Right lobe of liver (tissue), 6 donors: ENCODE results near the gene ACOT13. TPM values are rescaled to one million over a fixed set of nuclear protein-coding genes. Genes with fewer than 3 reads are reported as not detected.
"Not testable (repeated sequence)": the region's sequence is repeated elsewhere in the genome, so short reads cannot be mapped to it uniquely, and the experiment has no call there.

Experiments used
- ATAC-seq, 4 donors: fragments of 200-7000 bp; cut with Tn5 transposase; one replicate each; pipeline ENCODE4 v1.9.1; 2020; ENCODE audit warnings: mild to moderate bottlenecking in 4 of 4, moderate library complexity in 4 of 4
- DNase-seq, 3 donors: peaks; one replicate each; pipeline ENCODE4 v3.0.0-alpha.2; 2020
- H3K27ac ChIP-seq, 3 donors: fragments of 200-600 bp; one replicate each; pipeline ENCODE4 v1.8.0; 2022
- H3K27me3 ChIP-seq, 2 donors: fragments of 200-600 bp; one replicate each; pipeline ENCODE4 v1.8.0; 2022
- H3K36me3 ChIP-seq, 4 donors: fragments of 200-600 bp; sonication (generic) in 1 of 4; one replicate each; pipeline versions ENCODE4 v1.5.1 to v1.8.0; 2017 to 2022; ENCODE audit warnings: control low read depth in 1 of 4
- H3K4me1 ChIP-seq, 4 donors: fragments of 200-600 bp; sonication (generic) in 1 of 4; one replicate each; pipeline versions ENCODE4 v1.5.1 to v1.8.0; 2017 to 2022; ENCODE audit warnings: control low read depth in 1 of 4
- H3K4me3 ChIP-seq, 3 donors: fragments of 200-600 bp; one replicate each; pipeline ENCODE4 v1.8.0; 2022
- H3K9me3 ChIP-seq, 4 donors: fragments of 200-600 bp; sonication (generic) in 1 of 4; one replicate each; pipeline versions ENCODE4 v1.5.1 to v1.8.0; 2017 to 2022; ENCODE audit warnings: control low read depth in 1 of 4
- CTCF ChIP-seq, 4 donors: fragments of 200-600 bp in 3 of 4; fragments of 450-650 bp in 1 of 4; IDR thresholded peaks; one replicate each; pipeline versions ENCODE4 v1.5.1 to v1.8.0; 2016 to 2022; ENCODE audit warnings: antibody characterized with exemption in 4 of 4, mild to moderate bottlenecking in 2 of 4
- POLR2A ChIP-seq: fragments of 450-650 bp; IDR thresholded peaks from one replicate; pipeline ENCODE4 v1.6.1; 2017; ENCODE audit warnings: antibody characterized with exemption, mild to moderate bottlenecking
- WGBS: methylation state at CpG from one replicate; pipeline ENCODE4 v1.1.6; 2018; ENCODE audit warnings: low coverage, low lambda C conversion rate; ENCODE audit not compliant: insufficient coverage; ENCODE audit errors: missing lambda C conversion rate; 5-methylcytosine and 5-hydroxymethylcytosine counted together
- intact Hi-C, 2 donors: fragments of 100-400 bp; cut with DNase I; formaldehyde crosslinking; loops; one replicate each; pipeline versions ENCODE4 v1.11.2 to v1.14.1; 2022
- total RNA-seq, 6 experiments: library from RNA; depleted of rRNA in 2 of 6; stranded (reverse); fragments of >200 nt in 2 of 6; fragmentation: NEBNext Ultra II Directional in 3 of 6; extraction: Animal tissue kit (Norgen Biotek cat#: 25700) in 3 of 6; gene quantifications; one replicate each; pipeline versions ENCODE4 v1.1.0 to v1.2.4, GENCODE V29; 2016 to 2023
- donor health status: DM: no; HTN: yes; CAD: no.
- donor health status: DM: no; HTN: no; CAD: no.
- donor health status: DM: no; HTN: no; CAD: no.
- donor health status: DM: no; HTN: yes; CAD: no.
- donor health status: DM: no; HTN: yes; CAD: no.

Gene ACOT13
- total RNA-seq, 6 experiments from 2014 or later: 14.0 to 53.6 (median 43.4) TPM

- Histone ChIP-seq H3K27me3 (no peaks in the 10 kb centered on the region), H3K36me3 (no peaks in the 10 kb centered on the region), H3K4me1 (peaks cover 0 to 5% (median under 1%) of the 10 kb centered on the region in 4 donors), H3K4me3 (no peak overlapping the region), H3K27ac (no peak overlapping the region), H3K9me3 (no peaks in the 10 kb centered on the region)
- intact Hi-C loops: no loop called here
- ATAC-seq (no peak), DNase-seq (no peak)
- WGBS: 92% methylated on average over 3 of the region's 3 CpGs
- TF ChIP-seq CTCF (IDR thresholded peaks at IDR 0.05) (no peak), POLR2A (no peak)
Observed at GRCh38 chr6:24723270-24723669, 56.4 kb downstream of the ACOT13 start.

GRCh38 chr6:24730653-24731052 lies 63.8 kb downstream of the ACOT13 start:
- 88% methylated on average over 3 of the region's 3 CpGs for WGBS
- intact Hi-C loops, H3K27ac ChIP-seq, H3K9me3 ChIP-seq, ATAC-seq, H3K36me3 ChIP-seq, H3K27me3 ChIP-seq, H3K4me3 ChIP-seq, H3K4me1 ChIP-seq, DNase-seq: not testable (repeated sequence)

- ATAC-seq, H3K4me3 ChIP-seq, H3K27ac ChIP-seq, H3K27me3 ChIP-seq, H3K4me1 ChIP-seq, intact Hi-C loops, DNase-seq, H3K9me3 ChIP-seq, H3K36me3 ChIP-seq: not testable (repeated sequence)
- 70% methylated on average over 2 of the region's 6 CpGs for WGBS
Observed at GRCh38 chr6:24731456-24732134, 64.7 kb downstream of the ACOT13 start.

GRCh38 chr6:24734166-24734565 lies 67.3 kb downstream of the ACOT13 start:
- Histone ChIP-seq H3K27me3 (no peaks in the 10 kb centered on the region), H3K36me3 (no peaks in the 10 kb centered on the region), H3K4me1 (no peaks in the 10 kb centered on the region), H3K9me3 (no peaks in the 10 kb centered on the region), H3K4me3 (no peak overlapping the region), H3K27ac (no peak overlapping the region)
- no peak for ATAC-seq
- intact Hi-C loops: no loop called here
- no peak for DNase-seq
- 100% methylated on average over 1 of the region's 1 CpG for WGBS
- TF ChIP-seq CTCF (IDR thresholded peaks at IDR 0.05) (no peak), POLR2A (no peak)

GRCh38 chr6:24734710-24735109 lies 67.8 kb downstream of the ACOT13 start:
- H3K27me3 ChIP-seq, DNase-seq, intact Hi-C loops, ATAC-seq, H3K36me3 ChIP-seq, H3K27ac ChIP-seq, H3K4me3 ChIP-seq, H3K4me1 ChIP-seq, H3K9me3 ChIP-seq: not testable (repeated sequence)
- 78% methylated on average over 2 of the region's 4 CpGs for WGBS

GRCh38 chr6:24738741-24739140 lies 71.9 kb downstream of the ACOT13 start:
- WGBS: 58% methylated on average over 2 of the region's 3 CpGs
- Histone ChIP-seq H3K4me3 (no peak overlapping the region), H3K27ac (no peak overlapping the region), H3K9me3 (no peaks in the 10 kb centered on the region), H3K36me3 (no peaks in the 10 kb centered on the region), H3K27me3 (no peaks in the 10 kb centered on the region), H3K4me1 (no peaks in the 10 kb centered on the region)
- TF ChIP-seq CTCF (IDR thresholded peaks at IDR 0.05) (no peak), POLR2A (no peak)
- ATAC-seq (no peak), DNase-seq (no peak)
- intact Hi-C loops: no loop called here
